ENCODE results near the gene MYO5C.

The MYO5C gene

GRCh38 chr15:52276256-52276770, 19.3 kb downstream of the MYO5C start:
- no peak for DNase-seq (ENCODE audit: low spot score)
- in situ Hi-C loops (cut with MboI; ENCODE audit: low sequenced_read_pairs, unreplicated experiment) = no loop called here
- no peak for TF ChIP-seq CTCF (IDR thresholded peaks at IDR 0.05; ENCODE audit: borderline replicate concordance, control extremely low read depth, extremely low read depth, insufficient read depth, missing control alignments)

GRCh38 chr15:52263563-52264282, 31.9 kb downstream of the MYO5C start:
- no peak for DNase-seq (ENCODE audit: low spot score)
- in situ Hi-C loops (cut with MboI; ENCODE audit: low sequenced_read_pairs, unreplicated experiment) = no loop called here
- TF ChIP-seq CTCF (IDR thresholded peaks at IDR 0.05; ENCODE audit: borderline replicate concordance, control extremely low read depth, extremely low read depth, insufficient read depth, missing control alignments) = no peak

GRCh38 chr15:52262364-52262763, 33.2 kb downstream of the MYO5C start:
- DNase-seq (ENCODE audit: low spot score) = no peak
- no peak for TF ChIP-seq CTCF (IDR thresholded peaks at IDR 0.05; ENCODE audit: borderline replicate concordance, control extremely low read depth, extremely low read depth, insufficient read depth, missing control alignments)
- in situ Hi-C loops (cut with MboI; ENCODE audit: low sequenced_read_pairs, unreplicated experiment) = no loop called here

- in situ Hi-C loops (cut with MboI; ENCODE audit: low sequenced_read_pairs, unreplicated experiment) = no loop called here
- no peak for TF ChIP-seq CTCF (IDR thresholded peaks at IDR 0.05; ENCODE audit: borderline replicate concordance, control extremely low read depth, extremely low read depth, insufficient read depth, missing control alignments)
- peak; percentile 85 for DNase-seq (ENCODE audit: low spot score)
Measured at GRCh38 chr15:52261498-52262242, 33.9 kb downstream of the MYO5C start.

GRCh38 chr15:52261026-52261425, 34.6 kb downstream of the MYO5C start:
- DNase-seq (ENCODE audit: low spot score) = no peak
- no peak for TF ChIP-seq CTCF (IDR thresholded peaks at IDR 0.05; ENCODE audit: borderline replicate concordance, control extremely low read depth, extremely low read depth, insufficient read depth, missing control alignments)
- in situ Hi-C loops (cut with MboI; ENCODE audit: low sequenced_read_pairs, unreplicated experiment) = no loop called here

GRCh38 chr15:52259503-52259902, 36.1 kb downstream of the MYO5C start:
- in situ Hi-C loops (cut with MboI; ENCODE audit: low sequenced_read_pairs, unreplicated experiment) = no loop called here
- no peak for TF ChIP-seq CTCF (IDR thresholded peaks at IDR 0.05; ENCODE audit: borderline replicate concordance, control extremely low read depth, extremely low read depth, insufficient read depth, missing control alignments)
- DNase-seq (ENCODE audit: low spot score) = no peak

Measured in GM13976 (cell line).